ENCODE data around the gene SSR2. TPM values are rescaled to one million over a fixed set of nuclear protein-coding genes. Genes with fewer than 3 reads are reported as not detected.
"Not testable (repeated sequence)": the region's sequence is repeated elsewhere in the genome, so short reads cannot be mapped to it uniquely, and the experiment has no call there.

Gene SSR2
- total RNA-seq, 2 donors from 2014 or later = 201 to 229 TPM

DNA sequence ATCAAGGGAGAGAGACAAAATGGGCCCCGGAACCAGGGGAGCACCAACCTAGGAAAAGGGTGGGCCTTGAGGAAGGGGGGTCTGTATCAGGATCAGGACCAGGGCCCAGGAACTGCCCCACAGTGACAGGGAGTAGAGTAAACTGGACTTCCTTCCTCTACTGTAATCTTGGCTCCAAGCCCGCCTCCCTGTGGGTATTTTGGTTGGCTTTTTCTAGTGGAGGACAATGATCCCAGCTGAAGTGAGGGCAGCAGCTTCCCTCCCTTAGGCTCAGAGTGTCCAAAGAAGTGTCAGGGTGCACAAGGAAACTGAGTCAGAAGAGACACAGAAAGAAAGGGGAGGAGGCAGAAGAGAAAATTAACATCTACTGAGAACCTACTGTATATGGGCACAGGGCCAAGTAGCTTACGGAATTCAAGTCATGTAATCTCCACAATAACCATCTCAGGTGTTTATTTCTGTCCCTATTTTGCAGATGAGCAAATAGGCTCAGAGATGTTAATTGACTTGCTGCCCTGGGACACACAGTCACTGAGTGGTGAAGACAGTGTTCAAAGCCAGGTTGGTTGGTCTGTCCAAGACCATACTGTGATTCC lies 28.0 kb upstream of the SSR2 start:
- intact Hi-C loops (cut with DNase I) = no loop called here
- no peak overlapping the region for H3K4me3 ChIP-seq
- H3K27me3 ChIP-seq (replicated peaks; ENCODE audit: insufficient read depth) = no peaks in the 10 kb centered on the region
- H3K36me3 ChIP-seq = no peaks in the 10 kb centered on the region
- H3K9me3 ChIP-seq = no peaks in the 10 kb centered on the region
- 83% methylated on average over 3 of the region's 3 CpGs for WGBS
- DNase-seq (ENCODE audit: low spot score) = no peak
- no peaks in the 10 kb centered on the region for H3K4me1 ChIP-seq (replicated peaks)
- TF ChIP-seq, protein P1, sequence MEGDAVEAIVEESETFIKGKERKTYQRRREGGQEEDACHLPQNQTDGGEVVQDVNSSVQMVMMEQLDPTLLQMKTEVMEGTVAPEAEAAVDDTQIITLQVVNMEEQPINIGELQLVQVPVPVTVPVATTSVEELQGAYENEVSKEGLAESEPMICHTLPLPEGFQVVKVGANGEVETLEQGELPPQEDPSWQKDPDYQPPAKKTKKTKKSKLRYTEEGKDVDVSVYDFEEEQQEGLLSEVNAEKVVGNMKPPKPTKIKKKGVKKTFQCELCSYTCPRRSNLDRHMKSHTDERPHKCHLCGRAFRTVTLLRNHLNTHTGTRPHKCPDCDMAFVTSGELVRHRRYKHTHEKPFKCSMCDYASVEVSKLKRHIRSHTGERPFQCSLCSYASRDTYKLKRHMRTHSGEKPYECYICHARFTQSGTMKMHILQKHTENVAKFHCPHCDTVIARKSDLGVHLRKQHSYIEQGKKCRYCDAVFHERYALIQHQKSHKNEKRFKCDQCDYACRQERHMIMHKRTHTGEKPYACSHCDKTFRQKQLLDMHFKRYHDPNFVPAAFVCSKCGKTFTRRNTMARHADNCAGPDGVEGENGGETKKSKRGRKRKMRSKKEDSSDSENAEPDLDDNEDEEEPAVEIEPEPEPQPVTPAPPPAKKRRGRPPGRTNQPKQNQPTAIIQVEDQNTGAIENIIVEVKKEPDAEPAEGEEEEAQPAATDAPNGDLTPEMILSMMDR (IDR thresholded peaks at IDR 0.05) = no peak
- TF ChIP-seq POLR2AphosphoS5 (IDR thresholded peaks at IDR 0.05) (no peak), POLR2A (IDR thresholded peaks at IDR 0.05) (no peak)
- no peak overlapping the region for H3K27ac ChIP-seq

DNA sequence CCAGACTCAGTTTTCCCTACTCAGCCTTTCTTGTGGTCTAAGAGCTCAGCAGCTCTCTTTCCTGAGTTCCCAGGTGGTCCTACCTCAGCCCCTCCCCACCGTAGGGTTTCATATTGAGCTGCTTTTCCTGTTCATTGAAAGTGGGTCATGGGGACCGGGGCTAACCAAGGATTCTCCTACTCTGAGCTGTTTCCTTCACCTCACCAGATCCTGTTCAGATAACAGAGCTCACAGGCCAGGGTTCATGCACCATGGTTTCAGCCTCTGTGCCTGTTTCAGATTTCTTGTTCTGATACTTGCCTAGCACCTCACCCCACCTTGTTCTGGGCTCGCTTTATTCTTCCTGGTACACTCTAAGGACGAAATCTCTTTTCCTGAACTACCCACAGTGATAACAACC lies 24.3 kb upstream of the SSR2 start:
- Histone ChIP-seq H3K4me1 (replicated peaks) (no peaks in the 10 kb centered on the region), H3K4me3 (no peak overlapping the region), H3K36me3 (no peaks in the 10 kb centered on the region), H3K9me3 (no peaks in the 10 kb centered on the region), H3K27me3 (replicated peaks; ENCODE audit: insufficient read depth) (no peaks in the 10 kb centered on the region), H3K27ac (no peak overlapping the region)
- no peak for TF ChIP-seq POLR2AphosphoS5 (IDR thresholded peaks at IDR 0.05)
- TF ChIP-seq POLR2A (IDR thresholded peaks at IDR 0.05) = no peak
- TF ChIP-seq, protein P1 (IDR thresholded peaks at IDR 0.05) = no peak
- intact Hi-C loops (cut with DNase I) = no loop called here
- no peak for DNase-seq (ENCODE audit: low spot score)
- WGBS = 91% methylated on average over 4 of the region's 4 CpGs

DNA sequence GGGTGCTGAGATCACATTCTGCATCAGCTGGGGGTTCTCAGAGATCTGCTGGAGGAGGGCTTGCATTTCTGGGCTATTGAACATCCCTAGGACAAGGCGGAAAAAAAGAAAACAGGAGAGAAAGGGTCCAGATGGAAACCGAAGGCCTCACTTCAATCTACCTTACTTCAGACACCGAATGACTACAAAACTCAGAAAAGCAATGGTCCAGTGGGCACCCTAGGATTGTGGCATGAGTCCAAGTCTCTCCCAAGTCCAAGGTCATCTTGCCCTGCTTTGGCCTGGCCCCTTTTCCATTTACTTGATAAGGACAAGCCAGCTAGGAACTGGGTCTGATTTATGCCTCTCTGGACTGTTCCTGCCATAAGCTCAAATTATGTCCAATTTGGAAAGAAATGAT lies 22.1 kb upstream of the SSR2 start:
- intact Hi-C loops (cut with DNase I) = no loop called here
- Histone ChIP-seq H3K4me3 (no peak overlapping the region), H3K4me1 (replicated peaks) (no peaks in the 10 kb centered on the region), H3K36me3 (no peaks in the 10 kb centered on the region), H3K27me3 (replicated peaks; ENCODE audit: insufficient read depth) (no peaks in the 10 kb centered on the region), H3K9me3 (no peaks in the 10 kb centered on the region), H3K27ac (no peak overlapping the region)
- 97% methylated on average over 3 of the region's 3 CpGs for WGBS
- DNase-seq (ENCODE audit: low spot score) = no peak
- TF ChIP-seq POLR2AphosphoS5 (IDR thresholded peaks at IDR 0.05) (no peak), POLR2A (IDR thresholded peaks at IDR 0.05) (no peak)
- TF ChIP-seq, protein P1 (IDR thresholded peaks at IDR 0.05) = no peak

DNA sequence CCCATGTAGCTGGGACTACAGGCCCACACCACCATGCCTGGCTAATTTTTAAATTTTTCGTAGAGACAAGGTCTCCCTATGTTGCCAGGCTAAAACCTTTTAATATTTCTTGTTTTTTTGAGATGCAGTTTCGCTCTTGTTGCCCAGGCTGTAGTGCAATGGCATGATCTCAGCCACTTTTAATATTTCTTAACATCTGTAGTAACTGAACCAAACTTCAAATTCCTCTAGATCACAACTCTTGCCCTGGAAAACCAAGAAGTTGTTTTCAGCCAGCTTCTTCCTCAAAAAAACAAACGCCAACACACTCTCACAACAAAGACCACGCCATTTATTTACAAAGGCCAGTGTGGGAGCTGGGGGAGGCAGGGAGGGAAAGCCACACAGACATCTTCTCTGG lies 14.2 kb upstream of the SSR2 start:
- H3K36me3 ChIP-seq; H3K9me3 ChIP-seq; H3K27me3 ChIP-seq (replicated peaks; ENCODE audit: insufficient read depth); H3K4me1 ChIP-seq (replicated peaks); DNase-seq (ENCODE audit: low spot score); H3K4me3 ChIP-seq; H3K27ac ChIP-seq; intact Hi-C loops (cut with DNase I): not testable (repeated sequence)
- 91% methylated on average over 4 of the region's 4 CpGs for WGBS

DNA sequence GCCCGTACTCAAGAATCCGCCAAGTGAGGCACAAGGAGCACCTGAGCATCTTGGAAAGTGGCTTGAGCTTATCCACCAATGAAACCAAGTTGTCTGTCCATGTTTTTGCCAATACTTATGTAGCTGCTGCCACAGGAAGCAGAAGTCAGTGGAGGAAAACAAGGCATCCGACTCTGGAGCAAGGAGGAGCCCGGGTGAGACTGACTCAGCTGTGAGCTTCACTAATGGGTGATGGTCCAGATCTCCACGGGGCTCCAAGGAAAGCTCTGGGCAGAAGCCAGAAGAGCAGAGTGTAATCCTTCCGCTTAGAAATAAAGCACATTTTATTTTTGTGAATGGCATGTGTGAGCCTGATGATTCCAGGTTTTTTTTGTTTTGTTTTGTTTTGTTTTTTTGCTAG lies 12.3 kb upstream of the SSR2 start:
- no peaks in the 10 kb centered on the region for H3K36me3 ChIP-seq
- H3K27ac ChIP-seq = no peak overlapping the region
- no peaks in the 10 kb centered on the region for H3K27me3 ChIP-seq (replicated peaks; ENCODE audit: insufficient read depth)
- intact Hi-C loops (cut with DNase I) = no loop called here
- H3K4me3 ChIP-seq = no peak overlapping the region
- 60% methylated on average over 6 of the region's 6 CpGs for WGBS
- H3K4me1 ChIP-seq (replicated peaks) = no peaks in the 10 kb centered on the region
- H3K9me3 ChIP-seq = no peaks in the 10 kb centered on the region
- no peak for TF ChIP-seq POLR2A (IDR thresholded peaks at IDR 0.05)
- no peak for TF ChIP-seq POLR2AphosphoS5 (IDR thresholded peaks at IDR 0.05)
- TF ChIP-seq, protein P1 (IDR thresholded peaks at IDR 0.05) = no peak
- no peak for DNase-seq (ENCODE audit: low spot score)

All from prostate gland (tissue), 2 donors.